Activated CD4-positive, alpha-beta T cell treated with anti-CD3 and anti-CD28 coated beads, Interleukin-2, amount 10 ng/mL, durations not matched to agents 24 days and 14 days (primary cell): ENCODE results near the gene LRIG1. TPM values are rescaled to one million over a fixed set of nuclear protein-coding genes. Genes with fewer than 3 reads are reported as not detected.

Source experiments
- DNase-seq: peaks from one replicate; pipeline ENCODE4 v3.0.0; 2022
- H3K27ac Mint-ChIP-seq: one replicate; pipeline ENCODE4 v1.8.0; 2022; ENCODE audit warnings: mild to moderate bottlenecking, mixed read lengths
- H3K27me3 Mint-ChIP-seq: one replicate; pipeline ENCODE4 v1.8.0; 2022; ENCODE audit warnings: mixed read lengths
- H3K36me3 Mint-ChIP-seq: one replicate; pipeline ENCODE4 v1.8.0; 2022; ENCODE audit warnings: low read depth, mild to moderate bottlenecking, mixed read lengths
- H3K4me1 Mint-ChIP-seq: one replicate; pipeline ENCODE4 v1.8.0; 2021; ENCODE audit warnings: mixed read lengths
- H3K4me3 Mint-ChIP-seq: one replicate; pipeline ENCODE4 v1.8.0; 2022; ENCODE audit warnings: mild to moderate bottlenecking, moderate library complexity, mixed read lengths
- H3K9me3 Mint-ChIP-seq: one replicate; pipeline ENCODE4 v1.8.0; 2021; ENCODE audit warnings: mixed read lengths
- intact Hi-C: fragments of 100-400 bp; cut with micrococcal nuclease; formaldehyde crosslinking; loops from one replicate; pipeline ENCODE4 v1.15.1; 2023
- total RNA-seq: library from RNA; stranded (reverse); gene quantifications from 2 replicates; pipeline ENCODE4 v1.2.3, GENCODE V29; 2022

LRIG1 gene
- total RNA-seq: 50.3 and 52.8 TPM in 2 replicates

GRCh38 chr3:66500576-66501482 lies at the start of gene LRIG1:
Gene LRIG1 (minus strand): TSS chr3:66501022. CDS start chr3:66500407, 615 bp downstream.
- Mint-ChIP-seq H3K36me3 (peaks cover 13% of the 10 kb centered on the region), H3K4me1 (peaks cover 55% of the 10 kb centered on the region), H3K9me3 (no peaks in the 10 kb centered on the region), H3K4me3 (peak within 1 kb of the TSS; percentile 94), H3K27ac (peak within 1 kb of the TSS; percentile 91), H3K27me3 (peaks cover 22% of the 10 kb centered on the region)
- DNase-seq: peak; percentile 100
- intact Hi-C loops: loop anchor here (1.0 to 10.0 kb wide), 7 partner anchors 20 to 498 kb away; partner anchors contain the start of genes KBTBD8 and SLC25A26

- no peak overlapping the region for H3K27ac Mint-ChIP-seq
- H3K36me3 Mint-ChIP-seq: no peaks in the 10 kb centered on the region
- no peak overlapping the region for H3K4me3 Mint-ChIP-seq
- intact Hi-C loops: no loop called here
- no peak for DNase-seq
- H3K9me3 Mint-ChIP-seq: peaks cover 5% of the 10 kb centered on the region
- H3K4me1 Mint-ChIP-seq: no peaks in the 10 kb centered on the region
- H3K27me3 Mint-ChIP-seq: no peaks in the 10 kb centered on the region
Measured at GRCh38 chr3:66544619-66545429, 44.0 kb upstream of the LRIG1 start.

GRCh38 chr3:66542153-66542552 lies 41.3 kb upstream of the LRIG1 start:
- H3K4me3 Mint-ChIP-seq: no peak overlapping the region
- peaks cover 7% of the 10 kb centered on the region for H3K27me3 Mint-ChIP-seq
- no peak for DNase-seq
- no peak overlapping the region for H3K27ac Mint-ChIP-seq
- intact Hi-C loops: no loop called here
- peaks cover 5% of the 10 kb centered on the region for H3K9me3 Mint-ChIP-seq
- H3K36me3 Mint-ChIP-seq: no peaks in the 10 kb centered on the region
- no peaks in the 10 kb centered on the region for H3K4me1 Mint-ChIP-seq

- peaks cover 7% of the 10 kb centered on the region for H3K27me3 Mint-ChIP-seq
- no peaks in the 10 kb centered on the region for H3K36me3 Mint-ChIP-seq
- intact Hi-C loops: no loop called here
Measured at GRCh38 chr3:66539466-66539989, 38.7 kb upstream of the LRIG1 start.

GRCh38 chr3:66538390-66538789 lies 37.6 kb upstream of the LRIG1 start:
- H3K4me3 Mint-ChIP-seq: no peak overlapping the region
- no peak overlapping the region for H3K27ac Mint-ChIP-seq
- H3K4me1 Mint-ChIP-seq: no peaks in the 10 kb centered on the region
- H3K36me3 Mint-ChIP-seq: no peaks in the 10 kb centered on the region
- intact Hi-C loops: no loop called here
- H3K27me3 Mint-ChIP-seq: peaks cover 7% of the 10 kb centered on the region
- DNase-seq: no peak
- peaks cover 5% of the 10 kb centered on the region for H3K9me3 Mint-ChIP-seq

More at GRCh38 chr3:66539466-66539989, 38.7 kb upstream of the LRIG1 start:
- no peak overlapping the region for H3K27ac Mint-ChIP-seq
- H3K4me1 Mint-ChIP-seq: no peaks in the 10 kb centered on the region
- peaks cover 5% of the 10 kb centered on the region for H3K9me3 Mint-ChIP-seq
- no peak for DNase-seq
- no peak overlapping the region for H3K4me3 Mint-ChIP-seq

GRCh38 chr3:66537735-66538134 lies 36.9 kb upstream of the LRIG1 start:
- no peak for DNase-seq
- intact Hi-C loops: no loop called here
- H3K4me1 Mint-ChIP-seq: no peaks in the 10 kb centered on the region
- H3K4me3 Mint-ChIP-seq: no peak overlapping the region
- H3K27me3 Mint-ChIP-seq: peaks cover 7% of the 10 kb centered on the region
- H3K9me3 Mint-ChIP-seq: peaks cover under 1% of the 10 kb centered on the region
- no peaks in the 10 kb centered on the region for H3K36me3 Mint-ChIP-seq
- no peak overlapping the region for H3K27ac Mint-ChIP-seq

- intact Hi-C loops: no loop called here
- no peak for DNase-seq
- Mint-ChIP-seq H3K9me3 (no peaks in the 10 kb centered on the region), H3K27ac (no peak overlapping the region), H3K36me3 (no peaks in the 10 kb centered on the region), H3K4me3 (no peak overlapping the region), H3K27me3 (peaks cover 12% of the 10 kb centered on the region), H3K4me1 (no peaks in the 10 kb centered on the region)
Measured at GRCh38 chr3:66536791-66537190, 36.0 kb upstream of the LRIG1 start.

- no peaks in the 10 kb centered on the region for H3K9me3 Mint-ChIP-seq
- H3K4me1 Mint-ChIP-seq: no peaks in the 10 kb centered on the region
- no peak overlapping the region for H3K4me3 Mint-ChIP-seq
- intact Hi-C loops: no loop called here
- H3K27me3 Mint-ChIP-seq: peaks cover 9% of the 10 kb centered on the region
- DNase-seq: no peak
- H3K36me3 Mint-ChIP-seq: no peaks in the 10 kb centered on the region
- no peak overlapping the region for H3K27ac Mint-ChIP-seq
Measured at GRCh38 chr3:66534304-66534845, 33.6 kb upstream of the LRIG1 start.

GRCh38 chr3:66532613-66533012 lies 31.8 kb upstream of the LRIG1 start:
- no peak for DNase-seq
- no peak overlapping the region for H3K27ac Mint-ChIP-seq
- H3K4me1 Mint-ChIP-seq: no peaks in the 10 kb centered on the region
- H3K27me3 Mint-ChIP-seq: peaks cover 5% of the 10 kb centered on the region
- no peak overlapping the region for H3K4me3 Mint-ChIP-seq
- H3K9me3 Mint-ChIP-seq: no peaks in the 10 kb centered on the region
- intact Hi-C loops: no loop called here
- no peaks in the 10 kb centered on the region for H3K36me3 Mint-ChIP-seq

GRCh38 chr3:66532160-66532587 lies 31.4 kb upstream of the LRIG1 start:
- peaks cover 5% of the 10 kb centered on the region for H3K27me3 Mint-ChIP-seq
- no peak for DNase-seq
- H3K9me3 Mint-ChIP-seq: no peaks in the 10 kb centered on the region
- intact Hi-C loops: no loop called here
- no peaks in the 10 kb centered on the region for H3K4me1 Mint-ChIP-seq
- no peak overlapping the region for H3K27ac Mint-ChIP-seq
- no peak overlapping the region for H3K4me3 Mint-ChIP-seq
- H3K36me3 Mint-ChIP-seq: no peaks in the 10 kb centered on the region

- no peaks in the 10 kb centered on the region for H3K4me1 Mint-ChIP-seq
- H3K9me3 Mint-ChIP-seq: no peaks in the 10 kb centered on the region
- DNase-seq: no peak
- H3K36me3 Mint-ChIP-seq: no peaks in the 10 kb centered on the region
- no peak overlapping the region for H3K27ac Mint-ChIP-seq
- peaks cover 5% of the 10 kb centered on the region for H3K27me3 Mint-ChIP-seq
- intact Hi-C loops: no loop called here
- no peak overlapping the region for H3K4me3 Mint-ChIP-seq
Measured at GRCh38 chr3:66531256-66531655, 30.4 kb upstream of the LRIG1 start.

GRCh38 chr3:66527246-66527645 lies 26.4 kb upstream of the LRIG1 start:
- no peak for DNase-seq
- Mint-ChIP-seq H3K27me3 (peaks cover 15% of the 10 kb centered on the region), H3K27ac (no peak overlapping the region), H3K4me3 (no peak overlapping the region), H3K36me3 (no peaks in the 10 kb centered on the region), H3K9me3 (no peaks in the 10 kb centered on the region), H3K4me1 (peaks cover 5% of the 10 kb centered on the region)
- intact Hi-C loops: no loop called here

GRCh38 chr3:66525771-66526170 lies 24.9 kb upstream of the LRIG1 start:
- DNase-seq: no peak
- H3K27ac Mint-ChIP-seq: no peak overlapping the region
- peaks cover 5% of the 10 kb centered on the region for H3K4me1 Mint-ChIP-seq
- no peak overlapping the region for H3K4me3 Mint-ChIP-seq
- peaks cover 14% of the 10 kb centered on the region for H3K27me3 Mint-ChIP-seq
- H3K9me3 Mint-ChIP-seq: no peaks in the 10 kb centered on the region
- intact Hi-C loops: no loop called here
- H3K36me3 Mint-ChIP-seq: no peaks in the 10 kb centered on the region
